Endodermal cell (in vitro differentiated cells): Measurements from ENCODE around the gene TAF6. TPM values are rescaled to one million over a fixed set of nuclear protein-coding genes. Genes with fewer than 3 reads are reported as not detected.

Experiments used
- DNase-seq: peaks from one replicate; pipeline ENCODE4 v3.0.0-alpha.2; 2017
- H3K27ac ChIP-seq: 2 replicates; pipeline ENCODE4 v1.5.1; 2013; ENCODE audit warnings: mild to moderate bottlenecking, low read depth, low read length, moderate library complexity
- H3K27me3 ChIP-seq: 2 replicates; pipeline ENCODE4 v1.6.1; 2013; ENCODE audit warnings: mild to moderate bottlenecking, low read length, moderate library complexity; ENCODE audit not compliant: insufficient read depth, control insufficient read depth, poor library complexity, severe bottlenecking
- H3K36me3 ChIP-seq: 2 replicates; pipeline ENCODE4 v1.7.0; 2013; ENCODE audit warnings: mild to moderate bottlenecking, low read length, moderate library complexity; ENCODE audit not compliant: control insufficient read depth, insufficient read depth
- H3K4me1 ChIP-seq: one replicate; pipeline ENCODE4 v1.7.0; 2013; ENCODE audit warnings: low read length; ENCODE audit not compliant: control insufficient read depth, insufficient read depth
- H3K4me3 ChIP-seq: 2 replicates; pipeline ENCODE4 v1.5.1; 2013; ENCODE audit warnings: mild to moderate bottlenecking, low read length, moderate library complexity
- H3K9ac ChIP-seq: 2 replicates; pipeline ENCODE4 v1.6.1; 2013; ENCODE audit warnings: mild to moderate bottlenecking, low read length, moderate library complexity; ENCODE audit not compliant: poor library complexity, severe bottlenecking; ENCODE audit errors: extremely low read depth
- H3K9me3 ChIP-seq: 2 replicates; pipeline ENCODE4 v1.6.1; 2013; ENCODE audit warnings: mild to moderate bottlenecking, low read length, moderate library complexity; ENCODE audit not compliant: control insufficient read depth
- H3K27ac Mint-ChIP-seq: 2 replicates; pipeline ENCODE4 v1.8.0; 2020; ENCODE audit warnings: mixed read lengths
- H3K27me3 Mint-ChIP-seq: 2 replicates; pipeline ENCODE4 v1.8.0; 2021; ENCODE audit warnings: mild to moderate bottlenecking, mixed read lengths; ENCODE audit not compliant: insufficient read depth
- H3K36me3 Mint-ChIP-seq: 2 replicates; pipeline ENCODE4 v1.8.0; 2020; ENCODE audit warnings: low read depth, mixed read lengths
- H3K4me1 Mint-ChIP-seq: 2 replicates; pipeline ENCODE4 v1.8.0; 2020; ENCODE audit warnings: mixed read lengths
- H3K4me3 Mint-ChIP-seq: 2 replicates; pipeline ENCODE4 v1.8.0; 2020; ENCODE audit warnings: mild to moderate bottlenecking, moderate library complexity, mixed read lengths
- H3K9me3 Mint-ChIP-seq: 2 replicates; pipeline ENCODE4 v1.8.0; 2020; ENCODE audit warnings: mild to moderate bottlenecking, mixed read lengths
- CTCF ChIP-seq: fragments of 200-600 bp; sonication (generic); conservative IDR thresholded peaks from 2 replicates; pipeline ENCODE4 v1.5.0; 2021; ENCODE audit warnings: antibody characterized with exemption, mild to moderate bottlenecking
- WGBS, 2 experiments: methylation state at CpG; one replicate each; pipeline versions ENCODE4 v1.1.5 to v1.1.7; 2013; ENCODE audit warnings: missing lambda C conversion rate in 2 of 2, mixed read lengths in 1 of 2; ENCODE audit not compliant: insufficient coverage in 1 of 2, insufficient read length in 1 of 2; 5-methylcytosine and 5-hydroxymethylcytosine counted together
- total RNA-seq, 2 donors: library from RNA; stranded (reverse); fragmentation: NEBNext Ultra II Directional in 1 of 2; extraction: Animal tissue kit (Norgen Biotek cat#: 25700) in 1 of 2; gene quantifications; 2 replicates in 1 of 2; 3 replicates in 1 of 2; pipeline ENCODE4 v1.2.1, GENCODE V29; 2021

TAF6 gene
- total RNA-seq, 2 donors from 2014 or later = 83.1 to 113 TPM

GRCh38 chr7:100095289-100095688 is 23.9 kb downstream of the TAF6 start:
- H3K4me3 Mint-ChIP-seq = no peak overlapping the region
- no peaks in the 10 kb centered on the region for H3K9me3 ChIP-seq
- H3K27me3 Mint-ChIP-seq = no peaks in the 10 kb centered on the region
- peaks cover 17% of the 10 kb centered on the region for H3K4me1 Mint-ChIP-seq
- H3K4me1 ChIP-seq = peaks cover 6% of the 10 kb centered on the region
- no peak for TF ChIP-seq CTCF
- 97 to 98% methylated on average over 7 to 9 of the region's 9 CpGs for WGBS, 2 experiments
- no peak overlapping the region for H3K27ac ChIP-seq
- H3K4me3 ChIP-seq = no peak overlapping the region
- H3K9me3 Mint-ChIP-seq = no peaks in the 10 kb centered on the region
- no peaks in the 10 kb centered on the region for H3K27me3 ChIP-seq
- peak overlapping the region; percentile 75 for H3K27ac Mint-ChIP-seq
- no peak for DNase-seq
- peaks cover 98% of the 10 kb centered on the region for H3K36me3 ChIP-seq
- no peak overlapping the region for H3K9ac ChIP-seq
- H3K36me3 Mint-ChIP-seq = peaks cover 97% of the 10 kb centered on the region

- no peak overlapping the region for H3K27ac ChIP-seq
- DNase-seq = no peak
- peak overlapping the region; percentile 77 for H3K27ac Mint-ChIP-seq
Measured at GRCh38 chr7:100093925-100094486, 25.2 kb downstream of the TAF6 start.

GRCh38 chr7:100093498-100093897 is 25.7 kb downstream of the TAF6 start:
- H3K27me3 ChIP-seq = no peaks in the 10 kb centered on the region
- Mint-ChIP-seq H3K9me3 (no peaks in the 10 kb centered on the region), H3K4me1 (peaks cover 9% of the 10 kb centered on the region), H3K27me3 (no peaks in the 10 kb centered on the region), H3K27ac (peak overlapping the region; percentile 77), H3K36me3 (peaks cover 80% of the 10 kb centered on the region), H3K4me3 (no peak overlapping the region)
- 91 to 93% methylated on average over 8 to 13 of the region's 13 CpGs for WGBS, 2 experiments
- H3K4me3 ChIP-seq = no peak overlapping the region
- H3K27ac ChIP-seq = no peak overlapping the region
- peaks cover 82% of the 10 kb centered on the region for H3K36me3 ChIP-seq
- TF ChIP-seq CTCF = no peak
- peak; percentile 66 for DNase-seq
- H3K9me3 ChIP-seq = no peaks in the 10 kb centered on the region
- no peak overlapping the region for H3K9ac ChIP-seq
- H3K4me1 ChIP-seq = peaks cover under 1% of the 10 kb centered on the region

More at GRCh38 chr7:100093925-100094486, 25.2 kb downstream of the TAF6 start:
- Histone ChIP-seq H3K27me3 (no peaks in the 10 kb centered on the region), H3K9ac (no peak overlapping the region), H3K9me3 (no peaks in the 10 kb centered on the region), H3K36me3 (peaks cover 88% of the 10 kb centered on the region), H3K4me3 (no peak overlapping the region), H3K4me1 (peaks cover 6% of the 10 kb centered on the region)
- Mint-ChIP-seq H3K9me3 (no peaks in the 10 kb centered on the region), H3K36me3 (peaks cover 85% of the 10 kb centered on the region), H3K4me3 (no peak overlapping the region), H3K4me1 (peaks cover 14% of the 10 kb centered on the region), H3K27me3 (no peaks in the 10 kb centered on the region)
- TF ChIP-seq CTCF = no peak
- 89 to 97% methylated on average over 13 to 16 of the region's 16 CpGs for WGBS, 2 experiments
